Natural killer cell (primary cell): ENCODE results near the gene HNRNPC. TPM values are rescaled to one million over a fixed set of nuclear protein-coding genes. Genes with fewer than 3 reads are reported as not detected.

ENCODE experiments used
- ATAC-seq, 3 donors: fragments of 150-1000 bp in 2 of 3; fragments of 200-7000 bp in 1 of 3; cut with Tn5 transposase; 1 replicate in 1 of 3; 2 replicates in 2 of 3; pipeline ENCODE4 v1.10.0; 2021; ENCODE audit warnings: mild to moderate bottlenecking in 2 of 3, moderate library complexity in 2 of 3
- DNase-seq, 2 donors: peaks; one replicate each; pipeline versions ENCODE4 v3.0.0 to v3.0.0-alpha.2; 2013 to 2021; ENCODE audit warnings: mixed read lengths in 1 of 2
- H3K27ac ChIP-seq: one replicate; pipeline ENCODE4 v1.5.1; 2013; ENCODE audit warnings: mild to moderate bottlenecking, low read length
- H3K27me3 ChIP-seq: one replicate; pipeline ENCODE4 v1.6.1; 2013; ENCODE audit warnings: low read length; ENCODE audit not compliant: control insufficient read depth, insufficient read depth
- H3K36me3 ChIP-seq: one replicate; pipeline ENCODE4 v1.6.1; 2013; ENCODE audit warnings: low read length; ENCODE audit not compliant: control insufficient read depth, insufficient read depth
- H3K4me1 ChIP-seq: one replicate; pipeline ENCODE4 v1.6.1; 2013; ENCODE audit warnings: low read length; ENCODE audit not compliant: control insufficient read depth, insufficient read depth
- H3K4me3 ChIP-seq: one replicate; pipeline ENCODE4 v1.5.1; 2013; ENCODE audit warnings: low read length
- H3K9me3 ChIP-seq: one replicate; pipeline ENCODE4 v1.6.1; 2013; ENCODE audit warnings: low read length; ENCODE audit not compliant: control insufficient read depth, insufficient read depth
- H3K27ac Mint-ChIP-seq, 2 donors: one replicate each; pipeline ENCODE4 v1.8.0; 2022; ENCODE audit warnings: mild to moderate bottlenecking in 2 of 2, mixed read lengths in 2 of 2, moderate library complexity in 1 of 2
- H3K27me3 Mint-ChIP-seq, 2 donors: one replicate each; pipeline ENCODE4 v1.8.0; 2022; ENCODE audit warnings: low read depth in 2 of 2, mixed read lengths in 2 of 2
- H3K36me3 Mint-ChIP-seq: one replicate; pipeline ENCODE4 v1.8.0; 2022; ENCODE audit warnings: mixed read lengths
- H3K4me1 Mint-ChIP-seq, 2 donors: one replicate each; pipeline ENCODE4 v1.8.0; 2022; ENCODE audit warnings: mixed read lengths in 2 of 2
- H3K4me3 Mint-ChIP-seq: one replicate; pipeline ENCODE4 v1.8.0; 2022; ENCODE audit warnings: mild to moderate bottlenecking, moderate library complexity, mixed read lengths
- H3K9me3 Mint-ChIP-seq, 2 donors: one replicate each; pipeline ENCODE4 v1.8.0; 2022; ENCODE audit warnings: mixed read lengths in 2 of 2
- WGBS: methylation state at CpG from one replicate; pipeline ENCODE4 v1.1.7; 2013; ENCODE audit warnings: missing lambda C conversion rate; ENCODE audit not compliant: insufficient coverage; 5-methylcytosine and 5-hydroxymethylcytosine counted together
- intact Hi-C: fragments of 100-400 bp; cut with micrococcal nuclease; formaldehyde crosslinking; loops from one replicate; pipeline ENCODE4 v1.14.2; 2022
- total RNA-seq, 4 donors: library from RNA; stranded (reverse); fragments of 120-200 nt in 1 of 4; gene quantifications; one replicate each; pipeline versions ENCODE4 v1.2.3 to v1.2.4, GENCODE V29; 2013 to 2022
- TF ChIP-seq, protein P1 (sequence below): fragments of 200-600 bp; IDR thresholded peaks from one replicate; pipeline ENCODE4 v1.8.0; 2022; ENCODE audit warnings: antibody characterized with exemption

The HNRNPC gene
- total RNA-seq, 3 donors from 2014 or later (not counting 1 experiment from before 2014, with no cell fraction given): 501 to 547 (median 515) TPM

DNA sequence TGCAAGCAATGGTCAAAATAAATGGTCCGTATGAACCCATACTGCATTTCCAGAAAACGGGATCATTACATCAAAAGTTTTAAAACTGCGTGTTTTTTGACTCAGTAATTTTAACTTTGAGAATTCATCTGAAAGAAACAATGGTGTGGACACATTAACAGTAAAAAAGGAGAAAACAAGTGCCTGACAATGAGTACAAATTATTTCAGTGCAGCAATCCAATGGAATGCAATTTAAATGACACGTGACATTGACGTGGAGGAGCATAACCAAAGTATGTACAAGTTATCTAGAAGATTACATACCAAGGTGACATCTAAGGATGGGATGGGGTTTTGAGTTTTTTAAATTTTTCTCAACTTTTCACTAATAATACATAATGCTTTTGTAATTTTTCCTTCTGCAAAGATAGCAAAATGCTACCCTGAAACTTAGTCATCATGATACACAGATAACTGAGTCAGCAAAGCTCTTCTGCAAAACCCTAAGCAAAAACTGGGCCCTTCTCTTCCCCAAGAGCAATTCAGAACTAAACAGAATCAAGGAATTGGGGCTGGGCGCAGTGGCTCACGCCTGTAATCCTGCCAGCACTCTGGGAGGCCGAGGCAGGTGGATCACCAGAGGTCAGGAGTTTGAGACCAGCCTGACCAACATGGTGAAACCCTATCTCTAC lies 20.4 kb downstream of the HNRNPC start:
- DNase-seq (no peak), ATAC-seq (no peak)
- no peaks in the 10 kb centered on the region for H3K9me3 Mint-ChIP-seq
- no peaks in the 10 kb centered on the region for H3K27me3 Mint-ChIP-seq
- H3K27ac Mint-ChIP-seq: peak overlapping the region; percentile 39 to 60
- Histone ChIP-seq H3K4me1 (peaks cover 18% of the 10 kb centered on the region), H3K36me3 (peaks cover 55% of the 10 kb centered on the region), H3K27me3 (no peaks in the 10 kb centered on the region), H3K27ac (no peak overlapping the region), H3K9me3 (no peaks in the 10 kb centered on the region), H3K4me3 (no peak overlapping the region)
- no peak overlapping the region for H3K4me3 Mint-ChIP-seq
- TF ChIP-seq, protein P1, sequence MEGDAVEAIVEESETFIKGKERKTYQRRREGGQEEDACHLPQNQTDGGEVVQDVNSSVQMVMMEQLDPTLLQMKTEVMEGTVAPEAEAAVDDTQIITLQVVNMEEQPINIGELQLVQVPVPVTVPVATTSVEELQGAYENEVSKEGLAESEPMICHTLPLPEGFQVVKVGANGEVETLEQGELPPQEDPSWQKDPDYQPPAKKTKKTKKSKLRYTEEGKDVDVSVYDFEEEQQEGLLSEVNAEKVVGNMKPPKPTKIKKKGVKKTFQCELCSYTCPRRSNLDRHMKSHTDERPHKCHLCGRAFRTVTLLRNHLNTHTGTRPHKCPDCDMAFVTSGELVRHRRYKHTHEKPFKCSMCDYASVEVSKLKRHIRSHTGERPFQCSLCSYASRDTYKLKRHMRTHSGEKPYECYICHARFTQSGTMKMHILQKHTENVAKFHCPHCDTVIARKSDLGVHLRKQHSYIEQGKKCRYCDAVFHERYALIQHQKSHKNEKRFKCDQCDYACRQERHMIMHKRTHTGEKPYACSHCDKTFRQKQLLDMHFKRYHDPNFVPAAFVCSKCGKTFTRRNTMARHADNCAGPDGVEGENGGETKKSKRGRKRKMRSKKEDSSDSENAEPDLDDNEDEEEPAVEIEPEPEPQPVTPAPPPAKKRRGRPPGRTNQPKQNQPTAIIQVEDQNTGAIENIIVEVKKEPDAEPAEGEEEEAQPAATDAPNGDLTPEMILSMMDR: no peak
- no peaks in the 10 kb centered on the region for H3K36me3 Mint-ChIP-seq
- intact Hi-C loops: no loop called here
- 95% methylated on average over 8 of the region's 8 CpGs for WGBS
- peaks cover 49 to 62% of the 10 kb centered on the region in 2 donors for H3K4me1 Mint-ChIP-seq

DNA sequence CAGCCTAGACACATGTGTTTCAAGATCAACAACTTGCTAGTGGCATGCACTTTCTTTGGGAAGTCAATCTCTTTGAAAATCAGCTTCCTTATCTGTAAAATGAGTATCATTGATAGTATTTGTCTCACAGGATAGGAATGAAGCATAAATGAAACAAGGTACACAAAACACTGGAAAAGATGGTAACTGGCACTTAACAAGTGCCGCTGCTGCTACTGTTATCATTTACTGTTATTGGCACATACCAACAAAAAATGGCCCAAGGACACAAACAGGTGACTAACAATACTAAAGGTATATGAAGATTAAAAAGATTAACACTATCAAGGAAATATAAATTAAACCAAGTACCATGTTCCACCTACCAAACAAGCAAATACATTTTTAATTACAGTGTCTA lies 20.9 kb downstream of the HNRNPC start:
- Histone ChIP-seq H3K4me3 (no peak overlapping the region), H3K27me3 (no peaks in the 10 kb centered on the region), H3K9me3 (no peaks in the 10 kb centered on the region), H3K36me3 (peaks cover 55% of the 10 kb centered on the region), H3K27ac (no peak overlapping the region), H3K4me1 (peaks cover 14% of the 10 kb centered on the region)
- DNase-seq: no peak
- Mint-ChIP-seq H3K27me3 (no peaks in the 10 kb centered on the region), H3K36me3 (no peaks in the 10 kb centered on the region), H3K9me3 (no peaks in the 10 kb centered on the region), H3K4me3 (no peak overlapping the region), H3K27ac (peak overlapping the region; percentile 39 to 60), H3K4me1 (peaks cover 49 to 58% of the 10 kb centered on the region in 2 donors)
- 100% methylated on average over 1 of the region's 1 CpG for whole genome bisulfite sequencing
- TF ChIP-seq, protein P1: no peak
- no peak for ATAC-seq
- intact Hi-C loops: no loop called here

DNA sequence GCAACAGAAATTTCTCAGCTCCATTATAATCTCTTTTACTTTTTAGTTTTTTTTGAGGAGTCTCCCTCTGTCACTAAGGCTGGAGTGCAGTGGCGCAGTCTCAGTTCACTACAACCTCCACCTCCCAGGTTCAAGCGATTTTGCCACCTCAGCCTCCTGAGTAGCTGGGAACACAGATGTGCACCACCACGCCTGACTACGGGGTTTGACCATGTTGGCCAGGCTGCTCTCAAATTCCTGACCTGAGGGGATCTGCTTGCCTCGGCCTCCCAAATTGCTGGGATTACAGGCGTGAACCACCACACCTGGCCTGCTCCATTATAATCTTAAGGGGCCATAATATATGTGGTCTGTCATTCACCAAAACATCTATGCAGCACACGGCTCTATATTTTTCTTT lies 23.4 kb downstream of the HNRNPC start:
- Histone ChIP-seq H3K36me3 (peaks cover 57% of the 10 kb centered on the region), H3K4me3 (no peak overlapping the region), H3K27ac (no peak overlapping the region), H3K27me3 (no peaks in the 10 kb centered on the region), H3K4me1 (peaks cover 14% of the 10 kb centered on the region), H3K9me3 (no peaks in the 10 kb centered on the region)
- WGBS: 89% methylated on average over 7 of the region's 7 CpGs
- no peaks in the 10 kb centered on the region for H3K9me3 Mint-ChIP-seq
- no peak for ATAC-seq
- no peaks in the 10 kb centered on the region for H3K27me3 Mint-ChIP-seq
- TF ChIP-seq, protein P1: no peak
- no peak for DNase-seq
- intact Hi-C loops: no loop called here
- H3K4me3 Mint-ChIP-seq: no peak overlapping the region
- peak overlapping the region; percentile 39 to 73 for H3K27ac Mint-ChIP-seq
- H3K4me1 Mint-ChIP-seq: peaks cover 60 to 61% of the 10 kb centered on the region in 2 donors
- H3K36me3 Mint-ChIP-seq: no peaks in the 10 kb centered on the region

DNA sequence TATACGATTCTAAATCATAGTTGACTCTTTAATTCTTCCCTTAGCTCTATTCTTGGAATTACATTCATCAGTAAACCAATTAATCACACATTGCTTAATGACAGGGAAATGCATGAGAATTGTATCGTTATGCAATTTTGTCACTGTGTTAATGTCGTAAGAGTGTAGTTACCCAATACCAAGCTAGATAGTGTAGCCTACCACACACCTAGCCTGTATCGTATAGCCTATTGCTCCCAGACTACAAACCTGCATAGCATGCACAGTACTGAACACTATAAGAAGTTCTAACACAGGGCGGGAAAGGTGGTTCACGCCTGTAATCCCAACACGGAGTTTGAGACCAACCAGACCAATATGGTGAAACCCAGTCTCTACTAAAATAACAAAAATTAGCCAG lies 24.7 kb downstream of the HNRNPC start:
- Histone ChIP-seq H3K4me3 (no peak overlapping the region), H3K4me1 (peaks cover 19% of the 10 kb centered on the region), H3K9me3 (no peaks in the 10 kb centered on the region), H3K27ac (no peak overlapping the region), H3K36me3 (peaks cover 45% of the 10 kb centered on the region), H3K27me3 (no peaks in the 10 kb centered on the region)
- DNase-seq (no peak), ATAC-seq (peak in 1 of 3 donors; percentile 14)
- H3K27me3 Mint-ChIP-seq: no peaks in the 10 kb centered on the region
- no peaks in the 10 kb centered on the region for H3K36me3 Mint-ChIP-seq
- WGBS: 89% methylated on average over 6 of the region's 7 CpGs
- no peak overlapping the region for H3K4me3 Mint-ChIP-seq
- TF ChIP-seq, protein P1: no peak
- H3K9me3 Mint-ChIP-seq: no peaks in the 10 kb centered on the region
- peaks cover 64 to 69% of the 10 kb centered on the region in 2 donors for H3K4me1 Mint-ChIP-seq
- H3K27ac Mint-ChIP-seq: peak overlapping the region; percentile 58 to 66
- intact Hi-C loops: no loop called here
